Trophoblast cell (in vitro differentiated cells and primary cell): ENCODE results near the gene INTS1.
A peak's percentile ranks its signal among the peaks of the same experiment; 100 is the strongest.
"Not testable (repeated sequence)": the region's sequence is repeated elsewhere in the genome, so short reads cannot be mapped to it uniquely, and the experiment has no call there.

Experiments used
- DNase-seq, 2 donors: peaks; one replicate each; pipeline ENCODE4 v3.0.0-alpha.2; 2016
- H2AFZ ChIP-seq: 2 replicates; pipeline ENCODE4 v1.6.1; 2013; ENCODE audit warnings: low read length, moderate library complexity, mild to moderate bottlenecking; ENCODE audit not compliant: insufficient read depth, poor library complexity
- H2AK5ac ChIP-seq: 2 replicates; pipeline ENCODE4 v1.6.1; 2013; ENCODE audit warnings: mild to moderate bottlenecking, low read length
- H2BK120ac ChIP-seq: 2 replicates; pipeline ENCODE4 v1.6.1; 2013; ENCODE audit warnings: low read length, mild to moderate bottlenecking, moderate library complexity; ENCODE audit not compliant: insufficient read depth, poor library complexity
- H2BK12ac ChIP-seq: 2 replicates; pipeline ENCODE4 v1.6.1; 2013; ENCODE audit warnings: mild to moderate bottlenecking, low read length, moderate library complexity
- H2BK5ac ChIP-seq: 2 replicates; pipeline ENCODE4 v1.6.1; 2013; ENCODE audit warnings: low read length, low read depth, moderate library complexity, mild to moderate bottlenecking; ENCODE audit not compliant: poor library complexity
- H3K14ac ChIP-seq: 2 replicates; pipeline ENCODE4 v1.6.1; 2013; ENCODE audit warnings: mild to moderate bottlenecking, low read length
- H3K18ac ChIP-seq: 2 replicates; pipeline ENCODE4 v1.6.1; 2013; ENCODE audit warnings: mild to moderate bottlenecking, low read length
- H3K23ac ChIP-seq: 2 replicates; pipeline ENCODE4 v1.6.1; 2013; ENCODE audit warnings: low read length
- H3K27ac ChIP-seq: 2 replicates; pipeline ENCODE4 v1.5.1; 2013; ENCODE audit warnings: low read depth, mild to moderate bottlenecking, inconsistent platforms, low read length, moderate library complexity
- H3K27me3 ChIP-seq: 2 replicates; pipeline ENCODE4 v1.6.1; 2013; ENCODE audit warnings: inconsistent platforms, mild to moderate bottlenecking, low read length, moderate library complexity; ENCODE audit not compliant: insufficient read depth
- H3K36me3 ChIP-seq, 2 experiments: 1 replicate in 1 of 2; 2 replicates in 1 of 2; pipeline ENCODE4 v1.6.1; 2013; ENCODE audit warnings: low read length in 2 of 2, mild to moderate bottlenecking in 2 of 2, moderate library complexity in 1 of 2; ENCODE audit not compliant: insufficient read depth in 2 of 2, control insufficient read depth in 1 of 2
- H3K4ac ChIP-seq: 2 replicates; pipeline ENCODE4 v1.6.1; 2013; ENCODE audit warnings: low read depth, mild to moderate bottlenecking, low read length, moderate library complexity
- H3K4me1 ChIP-seq, 2 experiments: 1 replicate in 1 of 2; 2 replicates in 1 of 2; pipeline ENCODE4 v1.6.1; 2013; ENCODE audit warnings: low read length in 2 of 2, mild to moderate bottlenecking in 2 of 2, moderate library complexity in 1 of 2; ENCODE audit not compliant: insufficient read depth in 2 of 2, control insufficient read depth in 1 of 2
- H3K4me2 ChIP-seq: 2 replicates; pipeline ENCODE4 v1.6.1; 2013; ENCODE audit warnings: inconsistent platforms, mild to moderate bottlenecking, low read length, moderate library complexity
- H3K4me3 ChIP-seq: 2 replicates; pipeline ENCODE4 v1.5.1; 2013; ENCODE audit warnings: mild to moderate bottlenecking, low read depth, low read length, inconsistent platforms
- H3K79me1 ChIP-seq: one replicate; pipeline ENCODE4 v1.6.1; 2013; ENCODE audit warnings: low read length
- H3K79me2 ChIP-seq: 2 replicates; pipeline ENCODE4 v1.6.1; 2013; ENCODE audit warnings: low read length, mild to moderate bottlenecking; ENCODE audit not compliant: control insufficient read depth, insufficient read depth, poor library complexity
- H3K9ac ChIP-seq: 2 replicates; pipeline ENCODE4 v1.6.1; 2013; ENCODE audit warnings: mild to moderate bottlenecking, low read length
- H3K9me3 ChIP-seq: 2 replicates; pipeline ENCODE4 v1.6.1; 2013; ENCODE audit warnings: low read depth, mild to moderate bottlenecking, control low read depth, inconsistent platforms, low read length; ENCODE audit not compliant: insufficient read depth
- H4K12ac ChIP-seq: 2 replicates; pipeline ENCODE4 v1.6.1; 2013; ENCODE audit warnings: low read depth, mild to moderate bottlenecking, low read length, moderate library complexity
- H4K8ac ChIP-seq: 2 replicates; pipeline ENCODE4 v1.6.1; 2013; ENCODE audit warnings: low read depth, mild to moderate bottlenecking, low read length, moderate library complexity
- H4K91ac ChIP-seq: one replicate; pipeline ENCODE4 v1.6.1; 2013; ENCODE audit warnings: low read depth, mild to moderate bottlenecking, low read length, moderate library complexity
- WGBS: extraction: QIAGEN DNeasy Blood & Tissue Kit; methylation state at CpG from one replicate; pipeline ENCODE4 v1.1.7; 2013; ENCODE audit warnings: missing lambda C conversion rate; ENCODE audit not compliant: insufficient read length, insufficient coverage; ENCODE audit errors: extremely low coverage; 5-methylcytosine and 5-hydroxymethylcytosine counted together

The INTS1 gene

GRCh38 chr7:1515509-1515967 lies 11.3 kb upstream of the INTS1 start:
- not testable (repeated sequence) for H3K4me3 ChIP-seq, H4K12ac ChIP-seq, H3K27ac ChIP-seq, H3K9me3 ChIP-seq, H3K14ac ChIP-seq, H2AK5ac ChIP-seq, H3K9ac ChIP-seq, H3K27me3 ChIP-seq, H3K23ac ChIP-seq, H3K4me2 ChIP-seq, H3K36me3 ChIP-seq, H3K79me2 ChIP-seq, H3K18ac ChIP-seq, H4K91ac ChIP-seq, H3K4ac ChIP-seq, DNase-seq, H4K8ac ChIP-seq, H2BK12ac ChIP-seq, H3K79me1 ChIP-seq, H2AFZ ChIP-seq, H2BK5ac ChIP-seq, H2BK120ac ChIP-seq, H3K4me1 ChIP-seq
- no CpG with 5 or more reads among the region's 17 CpGs for WGBS

DNA sequence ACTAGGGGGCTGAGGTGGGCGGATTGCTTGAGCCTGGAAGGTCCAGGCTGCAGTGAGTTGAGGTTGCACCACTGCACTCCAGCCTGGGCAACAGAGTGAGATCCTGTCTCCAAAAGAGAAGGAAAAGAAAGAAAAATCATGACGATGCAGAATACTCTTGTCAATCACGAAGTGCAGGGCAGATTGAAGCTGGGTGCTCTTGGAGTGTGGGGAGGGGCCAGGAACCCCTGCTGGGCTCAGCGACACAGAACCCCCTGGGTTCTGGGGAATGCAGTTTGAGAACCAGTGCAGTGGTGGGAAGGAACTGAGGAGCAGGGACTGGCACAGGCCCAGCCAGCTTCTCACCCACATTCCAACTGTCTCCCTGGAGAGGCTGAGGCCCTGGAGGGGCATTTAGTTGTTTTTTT lies 10.8 kb upstream of the INTS1 start:
- Histone ChIP-seq H2AK5ac (no peak overlapping the region), H2BK5ac (no peak overlapping the region), H3K4me2 (no peak overlapping the region), H3K23ac (no peak overlapping the region), H2BK12ac (no peak overlapping the region), H2AFZ (no peak overlapping the region), H4K8ac (no peak overlapping the region), H3K79me2 (no peaks in the 10 kb centered on the region), H3K14ac (no peak overlapping the region), H3K36me3 (no peaks in the 10 kb centered on the region), H3K79me1 (peaks cover 1% of the 10 kb centered on the region), H3K9ac (no peak overlapping the region), H4K12ac (no peak overlapping the region), H3K27me3 (no peaks in the 10 kb centered on the region), H3K4ac (no peak overlapping the region), H3K18ac (no peak overlapping the region), H3K4me1 (no peaks in the 10 kb centered on the region), H4K91ac (peak overlapping the region; percentile 51), H3K27ac (no peak overlapping the region), H3K4me3 (no peak overlapping the region), H2BK120ac (no peak overlapping the region), H3K9me3 (no peaks in the 10 kb centered on the region)
- WGBS: no CpG with 5 or more reads among the region's 4 CpGs
- no peak for DNase-seq

DNA sequence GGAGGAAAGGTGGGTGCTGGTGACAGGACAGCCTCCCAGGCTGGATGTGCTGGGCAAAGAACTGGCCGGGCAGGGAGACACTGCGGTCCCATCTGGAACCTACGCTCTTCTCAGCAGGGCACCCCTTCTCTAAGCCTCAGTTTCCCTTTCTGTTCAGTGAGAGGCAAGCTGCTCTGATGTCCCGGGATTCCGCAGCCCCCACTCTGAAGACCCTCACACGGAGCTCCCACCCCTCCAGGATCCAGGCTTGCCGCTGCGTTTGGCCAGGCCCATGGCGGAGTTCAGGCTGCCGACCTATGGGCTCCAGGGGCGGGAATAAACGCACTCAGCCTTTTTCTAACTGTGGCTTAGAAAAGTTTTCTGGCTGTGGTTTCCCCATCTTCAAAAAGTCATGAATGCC lies 10.2 kb upstream of the INTS1 start:
- no peaks in the 10 kb centered on the region for H3K27me3 ChIP-seq
- H3K4me3 ChIP-seq: no peak overlapping the region
- no peak overlapping the region for H2BK12ac ChIP-seq
- H2AK5ac ChIP-seq: no peak overlapping the region
- H3K18ac ChIP-seq: no peak overlapping the region
- H3K9me3 ChIP-seq: no peaks in the 10 kb centered on the region
- no peak overlapping the region for H3K23ac ChIP-seq
- no peaks in the 10 kb centered on the region for H3K79me2 ChIP-seq
- H2AFZ ChIP-seq: no peak overlapping the region
- no peak overlapping the region for H4K91ac ChIP-seq
- no CpG with 5 or more reads among the region's 12 CpGs for WGBS
- H3K9ac ChIP-seq: no peak overlapping the region
- no peak overlapping the region for H3K27ac ChIP-seq
- no peak overlapping the region for H2BK120ac ChIP-seq
- H3K4ac ChIP-seq: no peak overlapping the region
- H3K14ac ChIP-seq: no peak overlapping the region
- H3K79me1 ChIP-seq: no peaks in the 10 kb centered on the region
- H4K12ac ChIP-seq: no peak overlapping the region
- DNase-seq: no peak
- H4K8ac ChIP-seq: no peak overlapping the region
- no peak overlapping the region for H3K4me2 ChIP-seq
- no peaks in the 10 kb centered on the region for H3K4me1 ChIP-seq
- no peak overlapping the region for H2BK5ac ChIP-seq
- no peaks in the 10 kb centered on the region for H3K36me3 ChIP-seq

DNA sequence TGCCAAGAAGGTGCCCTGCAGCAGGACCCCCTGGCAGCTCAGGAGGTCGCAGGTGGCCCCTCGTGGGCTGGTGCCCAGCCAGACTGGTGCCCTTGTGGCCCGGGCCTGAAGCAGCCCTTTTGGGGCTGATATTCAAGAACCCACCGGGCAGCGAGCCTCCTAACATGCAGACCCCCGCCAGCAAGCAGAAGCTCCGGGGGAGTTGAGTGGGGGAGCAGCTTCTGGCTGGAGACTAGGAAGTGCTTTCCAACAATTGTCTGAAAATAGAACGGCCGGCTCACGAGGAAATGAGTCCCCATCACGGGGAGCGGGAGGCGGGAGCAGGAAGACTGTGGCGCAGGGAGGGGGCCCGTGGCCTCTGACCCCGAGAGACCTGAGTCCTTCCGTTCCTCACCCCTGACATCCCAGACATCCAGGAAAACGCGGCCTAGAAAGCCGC lies 9.5 kb upstream of the INTS1 start:
- DNase-seq: peak in 1 of 2 donors; percentile 25
- Histone ChIP-seq H3K36me3 (no peaks in the 10 kb centered on the region), H4K12ac (no peak overlapping the region), H3K23ac (no peak overlapping the region), H3K18ac (no peak overlapping the region), H3K9me3 (no peaks in the 10 kb centered on the region), H3K9ac (no peak overlapping the region), H2AK5ac (no peak overlapping the region), H3K27me3 (no peaks in the 10 kb centered on the region), H3K14ac (no peak overlapping the region), H3K4me3 (no peak overlapping the region), H3K4me1 (no peaks in the 10 kb centered on the region), H3K79me1 (no peaks in the 10 kb centered on the region), H3K4me2 (no peak overlapping the region), H2BK120ac (no peak overlapping the region), H2BK12ac (no peak overlapping the region), H4K8ac (no peak overlapping the region), H4K91ac (no peak overlapping the region), H3K27ac (no peak overlapping the region), H2AFZ (no peak overlapping the region), H3K4ac (no peak overlapping the region), H2BK5ac (no peak overlapping the region), H3K79me2 (no peaks in the 10 kb centered on the region)
- no CpG with 5 or more reads among the region's 20 CpGs for WGBS
